HepG2 (cell line): ENCODE data around the gene FBXW10. TPM values are rescaled to one million over a fixed set of nuclear protein-coding genes. Genes with fewer than 3 reads are reported as not detected.
A peak's percentile ranks its signal among the peaks of the same experiment; 100 is the strongest.
"Not testable (repeated sequence)": the region's sequence is repeated elsewhere in the genome, so short reads cannot be mapped to it uniquely, and the experiment has no call there.

ENCODE experiments used
- ATAC-seq: fragments of 200-7000 bp; cut with Tn5 transposase; 3 replicates; pipeline ENCODE4 v1.9.1; 2020; ENCODE audit warnings: mild to moderate bottlenecking, moderate library complexity
- BruUV-seq: library from RNA; stranded (reverse); fragments of 400-500 nt; replicated peaks from 2 replicates; lab custom pipeline; 2021; lab: Mats Ljungman, UMichigan
- CTCF ChIA-PET: fragments of 300-600 bp; formaldehyde crosslinking; extraction: SDS; loops from one replicate; lab custom pipeline; 2021; ENCODE audit warnings: low total read pairs, inconsistent platforms, low intra/inter-chr PET ratio; lab: Yijun Ruan, JAX
- POLR2A ChIA-PET: fragments of 350-600 bp; sonication (Branson Sonifier 250); formaldehyde crosslinking; loops from one replicate; lab custom pipeline; 2020; ENCODE audit warnings: antibody characterized with exemption, inconsistent platforms; lab: Yijun Ruan, JAX
- DNase-seq: peaks from one replicate; pipeline ENCODE4 v3.0.0-alpha.2; 2015; ENCODE audit warnings: low spot score
- FAIRE-seq: peaks from 3 replicates; lab custom pipeline; 2011; peaks lifted over from hg19 to GRCh38; lab: Jason Lieb, UNC
- H2AFZ ChIP-seq: one replicate; pipeline ENCODE4 v1.6.1; 2011; ENCODE audit warnings: low read length, inconsistent platforms
- H3K27ac ChIP-seq: fragments of 300-600 bp; 3 replicates; pipeline ENCODE4 v1.8.0; 2011; ENCODE audit warnings: mixed run types, mild to moderate bottlenecking, mixed read lengths, low read length, inconsistent platforms; ENCODE audit not compliant: insufficient read depth; ENCODE audit errors: extremely low read length
- H3K27me3 ChIP-seq, 2 experiments: fragments of 200-600 bp in 1 of 2; 2 replicates in 1 of 2; 3 replicates in 1 of 2; pipeline versions ENCODE4 v1.6.0 to v1.8.0; 2011; ENCODE audit warnings: low read length in 2 of 2, mild to moderate bottlenecking in 2 of 2, moderate library complexity in 2 of 2, inconsistent platforms in 1 of 2; ENCODE audit not compliant: insufficient read depth in 2 of 2, control insufficient read depth in 1 of 2
- H3K36me3 ChIP-seq, 2 experiments: fragments of 200-600 bp in 1 of 2; replicated peaks in 1 of 2; 2 replicates in 1 of 2; 3 replicates in 1 of 2; pipeline versions ENCODE4 v1.5.1 to v1.8.0; 2011; ENCODE audit warnings: low read length in 2 of 2, inconsistent platforms in 1 of 2; ENCODE audit not compliant: insufficient read depth in 2 of 2, control insufficient read depth in 1 of 2
- H3K4me1 ChIP-seq: 2 replicates; pipeline ENCODE4 v1.5.1; 2012; ENCODE audit warnings: low read length, inconsistent platforms; ENCODE audit not compliant: insufficient read depth
- H3K4me2 ChIP-seq: 2 replicates; pipeline ENCODE4 v1.6.0; 2011; ENCODE audit warnings: low read depth, low read length, inconsistent platforms
- H3K4me3 ChIP-seq, 3 experiments: fragments of 200-600 bp in 1 of 3; sonication (generic), shearing (Covaris generic) in 1 of 3; replicated peaks in 1 of 3; 2 replicates each; pipeline ENCODE4 v1.5.1; 2011 to 2016; ENCODE audit warnings: low read length in 3 of 3, inconsistent platforms in 2 of 3, low read depth in 2 of 3, mild to moderate bottlenecking in 2 of 3, control low read depth in 1 of 3, mixed read lengths in 1 of 3; ENCODE audit not compliant: insufficient read depth in 1 of 3
- H3K79me2 ChIP-seq: one replicate; pipeline ENCODE4 v1.6.1; 2011; ENCODE audit warnings: low read length, inconsistent platforms; ENCODE audit not compliant: insufficient read depth
- H3K9ac ChIP-seq: 2 replicates; pipeline ENCODE4 v1.6.0; 2011; ENCODE audit warnings: mild to moderate bottlenecking, low read depth, low read length, inconsistent platforms; ENCODE audit not compliant: insufficient read depth
- H3K9me3 ChIP-seq: 2 replicates; pipeline ENCODE4 v1.5.1; 2012; ENCODE audit warnings: mild to moderate bottlenecking, low read length
- H4K20me1 ChIP-seq: 2 replicates; pipeline ENCODE4 v1.6.0; 2011; ENCODE audit warnings: inconsistent platforms, mild to moderate bottlenecking, low read length, moderate library complexity; ENCODE audit not compliant: insufficient read depth
- ATF2 ChIP-seq: sonication (generic); formaldehyde crosslinking; IDR thresholded peaks from 2 replicates; pipeline ENCODE4 v1.4.0; 2020; ENCODE audit warnings: missing genetic modification reagents
- BORCS8-MEF2B ChIP-seq: sonication (generic); formaldehyde crosslinking; IDR thresholded peaks from 2 replicates; pipeline ENCODE4 v1.8.0; 2022; ENCODE audit warnings: mild to moderate bottlenecking, missing genetic modification reagents
- GABPA ChIP-seq, 2 experiments: IDR thresholded peaks; 2 replicates each; pipeline ENCODE4 v1.6.1; 2011 to 2016; ENCODE audit warnings: low read depth in 2 of 2, low read length in 1 of 2, missing biosample characterization in 1 of 2, missing genetic modification characterization in 1 of 2
- HNF1B ChIP-seq: sonication (generic); formaldehyde crosslinking; IDR thresholded peaks from 2 replicates; pipeline ENCODE4 v1.5.1; 2020; ENCODE audit warnings: mild to moderate bottlenecking, moderate library complexity, missing genetic modification reagents
- HOXA3 ChIP-seq: sonication (generic); formaldehyde crosslinking; IDR thresholded peaks from 2 replicates; pipeline ENCODE4 v1.5.0; 2020; ENCODE audit warnings: missing genetic modification reagents
- KMT2B ChIP-seq: IDR thresholded peaks from 2 replicates; pipeline ENCODE4 v1.6.1; 2016; ENCODE audit warnings: missing genetic modification reagents, missing compliant biosample characterization
- NRL ChIP-seq: sonication (generic); formaldehyde crosslinking; IDR thresholded peaks from 2 replicates; pipeline ENCODE4 v1.5.0; 2020; ENCODE audit warnings: missing genetic modification reagents, mild to moderate bottlenecking, moderate library complexity, borderline replicate concordance
- POLR2G ChIP-seq: fragments of 200-400 bp; formaldehyde crosslinking; IDR thresholded peaks from 2 replicates; pipeline ENCODE4 v1.6.1; 2018; ENCODE audit warnings: mild to moderate bottlenecking, low read depth, low read length, moderate library complexity
- PRDM10 ChIP-seq: sonication (generic); formaldehyde crosslinking; IDR thresholded peaks from 2 replicates; pipeline ENCODE4 v1.4.0; 2020; ENCODE audit warnings: low read depth, missing genetic modification reagents
- RBFOX2 ChIP-seq: fragments of 200-400 bp; formaldehyde crosslinking; IDR thresholded peaks from 2 replicates; pipeline ENCODE4 v1.6.1; 2017; ENCODE audit warnings: low read depth, mild to moderate bottlenecking, low read length
- SMAD3 ChIP-seq: sonication (generic); formaldehyde crosslinking; IDR thresholded peaks from 2 replicates; pipeline ENCODE4 v1.4.0; 2020; ENCODE audit warnings: missing genetic modification reagents
- SPEN ChIP-seq: sonication (generic); formaldehyde crosslinking; IDR thresholded peaks from 2 replicates; pipeline ENCODE4 v1.5.1; 2020; ENCODE audit warnings: low read depth, mild to moderate bottlenecking, missing genetic modification reagents
- THAP11 ChIP-seq: IDR thresholded peaks from 2 replicates; pipeline ENCODE4 v1.6.1; 2016; ENCODE audit warnings: missing biosample characterization, missing genetic modification reagents
- ZBTB7B ChIP-seq: sonication (generic); formaldehyde crosslinking; IDR thresholded peaks from 2 replicates; pipeline ENCODE4 v1.4.0; 2020; ENCODE audit warnings: missing genetic modification reagents
- ZZZ3 ChIP-seq: sonication (generic); formaldehyde crosslinking; IDR thresholded peaks from 2 replicates; pipeline ENCODE4 v1.4.0; 2020; ENCODE audit warnings: missing genetic modification reagents, mild to moderate bottlenecking, borderline replicate concordance
- WGBS: methylation state at CpG from one replicate; pipeline ENCODE4 v1.1.6; 2017; ENCODE audit warnings: low lambda C conversion rate; 5-methylcytosine and 5-hydroxymethylcytosine counted together
- in situ Hi-C: cut with HindIII; loops from 2 replicates; pipeline ENCODE4 v1.10.0; 2017; ENCODE audit warnings: low pct_unique_long_range_greater_than_20kb; ENCODE audit not compliant: extremely low pct_ligation_motif_present
- intact Hi-C: fragments of 100-400 bp; cut with micrococcal nuclease; formaldehyde crosslinking; loops from one replicate; pipeline ENCODE4 v1.10.0; 2022; ENCODE audit not compliant: unreplicated experiment
- polyA plus RNA-seq, 8 experiments: library from polyadenylated mRNA; depleted of rRNA in 3 of 8; stranded (reverse) in 7 of 8; unstranded in 1 of 8; fragments of >200 nt; fragmentation: Illumina TruSeq in 4 of 8; extraction: Trizol in 4 of 8; gene quantifications; 2 replicates each; pipeline versions ENCODE4 v1.2.1 to v1.2.3, GENCODE V29; 2011 to 2016; ENCODE audit warnings: low read depth in 4 of 8, missing spikeins in 1 of 8, mixed read lengths in 1 of 8; ENCODE audit not compliant: insufficient read depth in 1 of 8
- total RNA-seq, 5 experiments: library from RNA; depleted of rRNA; stranded (reverse); fragments of >200 nt; fragmentation: Illumina TruSeq; extraction: Trizol; gene quantifications; 2 replicates each; pipeline ENCODE4 v1.2.3, GENCODE V29; 2016; ENCODE audit warnings: low read depth in 1 of 5

Gene FBXW10
- total and polyA plus RNA-seq, 2 of the 13 experiments (the other 11 are each of a cell fraction or from before 2014, with no cell fraction given) = 0.04 to 0.17 TPM

GRCh38 chr17:18772471-18772870 is 28.6 kb downstream of the FBXW10 start (continued):
- TF ChIP-seq PRDM10 (CRISPR knock-in tag) = no peak
- no peak for TF ChIP-seq NRL (CRISPR knock-in tag)

DNA sequence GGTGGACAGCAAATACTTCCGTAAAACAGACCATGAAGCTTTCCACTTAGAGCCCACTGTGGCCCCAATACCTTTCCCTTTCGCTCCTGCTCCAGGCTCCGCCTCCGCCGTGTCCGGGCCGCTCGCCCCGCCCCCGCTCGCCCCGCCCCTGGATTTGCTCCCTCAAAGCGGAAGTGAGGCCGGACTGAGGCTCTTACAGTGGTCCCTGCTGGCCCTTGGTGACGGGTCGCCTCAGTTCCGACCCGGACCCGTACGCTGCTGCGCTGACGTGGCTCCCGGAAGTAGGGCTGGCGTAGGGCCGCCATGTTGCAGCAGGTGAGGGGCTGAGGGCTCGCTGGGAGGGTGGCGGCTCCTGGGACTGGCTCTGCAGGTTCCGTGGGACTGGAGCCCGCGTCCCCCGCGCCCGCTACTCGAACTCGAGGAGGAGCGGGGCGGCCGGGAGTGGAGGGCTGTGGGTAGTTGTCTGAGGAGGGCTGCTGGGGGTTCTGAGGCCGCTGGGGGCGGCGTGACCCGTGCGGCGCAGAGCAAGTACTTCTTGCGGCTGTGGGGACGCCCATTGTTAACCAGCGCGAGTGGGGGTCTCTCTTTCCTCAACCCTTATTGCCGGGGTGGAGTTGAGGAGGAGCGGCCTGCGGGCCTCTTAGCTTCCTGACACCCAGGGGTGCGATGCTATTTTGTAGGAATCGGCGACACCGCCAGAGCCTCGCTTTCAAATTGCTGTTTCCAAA is 37.3 kb downstream of the FBXW10 start, which contains the start of gene TVP23B:
TVP23B (plus strand) TSS at position 193 of the 728 bp plus-strand sequence; CDS start at position 304, 111 bp downstream.
- FAIRE-seq, intact Hi-C loops: not testable (repeated sequence)
- under 1% methylated on average over 22 of the region's 56 CpGs for WGBS
- TF ChIP-seq ZBTB7B (CRISPR knock-in tag) (peak; percentile 40; the same call in 1 of the 2 replicates), HOXA3 (peak; percentile 98), SPEN (peak; percentile 83), SMAD3 (CRISPR knock-in tag) (0 out of 2 replicates have a peak, but pooled peaks have one; percentile 42), ZZZ3 (peak; percentile 52; the same call in 1 of the 2 replicates), HNF1B (CRISPR knock-in tag) (peak; percentile 54; the same call in 1 of the 2 replicates), RBFOX2 (peak; percentile 83), THAP11 (peak; percentile 94), KMT2B (peak; percentile 80), POLR2G (peak; percentile 70), GABPA (IDR thresholded peaks at IDR 0.05; ENCODE audit: low read depth, low read length) (peak; percentile 80), GABPA (CRISPR knock-in tag; IDR thresholded peaks at IDR 0.05; ENCODE audit: low read depth) (peak; percentile 93), ATF2 (peak; percentile 68; the same call in 1 of the 2 replicates), BORCS8-MEF2B (CRISPR knock-in tag) (0 out of 2 replicates have a peak, but pooled peaks have one; percentile 29)

More for the DNA sequence above, 37.3 kb downstream of the FBXW10 start, which contains the start of gene TVP23B:
- Histone ChIP-seq H3K4me3 (peak within 1 kb of the TSS; percentile 50 to 68 (median 58); a peak in 5 of 6 replicates), H3K27ac (peak within 1 kb of the TSS; percentile 56), H3K9ac (peak within 1 kb of the TSS; percentile 69), H3K4me2 (peak within 1 kb of the TSS; percentile 53), H3K4me1 (peaks cover 15% of the 10 kb centered on the region; the same call in 1 of the 2 replicates), H3K79me2 (peaks cover 16% of the 10 kb centered on the region)
- H3K36me3 ChIP-seq, H3K9me3 ChIP-seq, in situ Hi-C loops, CTCF ChIA-PET, H3K27me3 ChIP-seq, H4K20me1 ChIP-seq, H2AFZ ChIP-seq, POLR2A ChIA-PET: not testable (repeated sequence)
- DNase-seq = peak; percentile 94
- TSS peak; percentile 62 for BruUV-seq
- peak; percentile 100 for ATAC-seq
